ENCODE results near the gene LRRC23. TPM values are rescaled to one million over a fixed set of nuclear protein-coding genes. Genes with fewer than 3 reads are reported as not detected.
A peak's percentile ranks its signal among the peaks of the same experiment; 100 is the strongest.

LRRC23 gene
- total and polyA plus RNA-seq, 2 of the 13 experiments (the other 11 are each of a cell fraction or from before 2014, with no cell fraction given) = 6.0 to 7.8 TPM

DNA sequence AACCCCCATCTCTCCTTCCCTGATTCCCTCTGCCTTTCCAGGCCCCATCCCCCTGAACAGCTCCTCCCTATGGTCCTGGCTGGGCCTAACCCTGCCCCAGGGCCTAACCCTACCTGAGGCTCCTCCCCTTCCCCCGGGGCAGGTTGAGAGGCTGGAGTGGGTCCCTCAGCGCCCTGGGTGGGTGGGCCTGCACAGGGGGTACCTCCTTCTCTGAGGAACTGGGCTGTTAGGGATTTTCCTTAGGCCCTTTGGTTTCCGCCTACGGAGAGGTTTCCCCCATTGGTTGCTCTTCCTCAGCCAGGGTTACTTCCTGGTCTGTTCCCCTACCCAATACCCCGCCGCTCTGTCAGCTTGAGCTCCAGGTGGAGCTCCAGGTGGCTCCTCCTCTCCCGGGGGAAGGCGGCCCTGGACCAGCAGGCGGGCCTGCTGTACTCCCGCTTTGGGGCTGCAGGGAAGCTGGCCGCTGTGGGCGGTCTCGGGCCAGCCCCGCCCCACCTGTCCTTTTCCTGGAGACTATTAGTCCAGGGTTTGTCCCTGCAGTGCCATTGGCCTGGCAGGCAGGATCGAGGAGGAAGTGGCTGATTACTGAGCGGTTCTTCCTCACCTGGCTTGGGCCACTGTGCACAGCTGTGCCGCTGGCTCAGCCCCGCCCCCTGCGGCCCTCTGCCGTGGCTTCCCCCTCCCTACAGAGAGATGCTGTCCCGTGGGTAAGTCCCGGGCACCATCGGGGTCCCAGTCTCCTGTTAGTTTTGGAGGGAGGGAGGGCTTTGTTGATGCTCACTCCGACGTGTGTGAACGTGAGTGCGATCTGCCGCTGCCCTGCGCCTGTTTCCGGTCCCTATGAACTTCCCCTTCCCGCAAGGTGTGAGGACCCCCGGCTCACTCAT, 41.7 kb downstream of the LRRC23 start (continued):
- TF ChIP-seq, protein P1, sequence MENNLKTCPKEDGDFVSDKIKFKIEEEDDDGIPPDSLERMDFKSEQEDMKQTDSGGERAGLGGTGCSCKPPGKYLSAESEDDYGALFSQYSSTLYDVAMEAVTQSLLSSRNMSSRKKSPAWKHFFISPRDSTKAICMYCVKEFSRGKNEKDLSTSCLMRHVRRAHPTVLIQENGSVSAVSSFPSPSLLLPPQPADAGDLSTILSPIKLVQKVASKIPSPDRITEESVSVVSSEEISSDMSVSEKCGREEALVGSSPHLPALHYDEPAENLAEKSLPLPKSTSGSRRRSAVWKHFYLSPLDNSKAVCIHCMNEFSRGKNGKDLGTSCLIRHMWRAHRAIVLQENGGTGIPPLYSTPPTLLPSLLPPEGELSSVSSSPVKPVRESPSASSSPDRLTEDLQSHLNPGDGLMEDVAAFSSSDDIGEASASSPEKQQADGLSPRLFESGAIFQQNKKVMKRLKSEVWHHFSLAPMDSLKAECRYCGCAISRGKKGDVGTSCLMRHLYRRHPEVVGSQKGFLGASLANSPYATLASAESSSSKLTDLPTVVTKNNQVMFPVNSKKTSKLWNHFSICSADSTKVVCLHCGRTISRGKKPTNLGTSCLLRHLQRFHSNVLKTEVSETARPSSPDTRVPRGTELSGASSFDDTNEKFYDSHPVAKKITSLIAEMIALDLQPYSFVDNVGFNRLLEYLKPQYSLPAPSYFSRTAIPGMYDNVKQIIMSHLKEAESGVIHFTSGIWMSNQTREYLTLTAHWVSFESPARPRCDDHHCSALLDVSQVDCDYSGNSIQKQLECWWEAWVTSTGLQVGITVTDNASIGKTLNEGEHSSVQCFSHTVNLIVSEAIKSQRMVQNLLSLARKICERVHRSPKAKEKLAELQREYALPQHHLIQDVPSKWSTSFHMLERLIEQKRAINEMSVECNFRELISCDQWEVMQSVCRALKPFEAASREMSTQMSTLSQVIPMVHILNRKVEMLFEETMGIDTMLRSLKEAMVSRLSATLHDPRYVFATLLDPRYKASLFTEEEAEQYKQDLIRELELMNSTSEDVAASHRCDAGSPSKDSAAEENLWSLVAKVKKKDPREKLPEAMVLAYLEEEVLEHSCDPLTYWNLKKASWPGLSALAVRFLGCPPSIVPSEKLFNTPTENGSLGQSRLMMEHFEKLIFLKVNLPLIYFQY (CRISPR knock-in tag; IDR thresholded peaks at IDR 0.05; ENCODE audit: borderline replicate concordance) = 0 out of 2 replicates have a peak, but pooled peaks have one; percentile 71
- TF ChIP-seq XRCC5 (optimal IDR thresholded peaks at IDR 0.05; ENCODE audit: low read length) = no peak
- peak; percentile 60; the same call in 1 of the 2 replicates for TF ChIP-seq HOXA5 (CRISPR knock-in tag; IDR thresholded peaks at IDR 0.05)
- peak; percentile 66; the same call in 1 of the 2 replicates for TF ChIP-seq MXD4 (CRISPR knock-in tag; IDR thresholded peaks at IDR 0.05)
- TF ChIP-seq KDM2A (CRISPR knock-in tag; IDR thresholded peaks at IDR 0.05; ENCODE audit: borderline replicate concordance, low read depth) = peak; percentile 72
- TF ChIP-seq, protein P2, sequence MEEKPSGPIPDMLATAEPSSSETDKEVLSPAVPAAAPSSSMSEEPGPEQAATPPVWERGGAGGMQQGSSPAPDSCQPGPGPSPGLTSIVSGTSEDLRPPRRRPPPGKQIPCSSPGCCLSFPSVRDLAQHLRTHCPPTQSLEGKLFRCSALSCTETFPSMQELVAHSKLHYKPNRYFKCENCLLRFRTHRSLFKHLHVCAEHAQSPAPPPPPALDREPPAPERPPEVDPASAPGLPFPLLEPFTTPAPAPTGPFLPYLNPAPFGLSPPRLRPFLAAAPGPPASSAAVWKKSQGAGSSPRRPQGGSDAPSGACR (CRISPR knock-in tag; IDR thresholded peaks at IDR 0.05) = 0 out of 2 replicates have a peak, but pooled peaks have one; percentile 10
- TF ChIP-seq PHF21A (CRISPR knock-in tag; IDR thresholded peaks at IDR 0.05) = peak; percentile 90
- TF ChIP-seq, protein P3, sequence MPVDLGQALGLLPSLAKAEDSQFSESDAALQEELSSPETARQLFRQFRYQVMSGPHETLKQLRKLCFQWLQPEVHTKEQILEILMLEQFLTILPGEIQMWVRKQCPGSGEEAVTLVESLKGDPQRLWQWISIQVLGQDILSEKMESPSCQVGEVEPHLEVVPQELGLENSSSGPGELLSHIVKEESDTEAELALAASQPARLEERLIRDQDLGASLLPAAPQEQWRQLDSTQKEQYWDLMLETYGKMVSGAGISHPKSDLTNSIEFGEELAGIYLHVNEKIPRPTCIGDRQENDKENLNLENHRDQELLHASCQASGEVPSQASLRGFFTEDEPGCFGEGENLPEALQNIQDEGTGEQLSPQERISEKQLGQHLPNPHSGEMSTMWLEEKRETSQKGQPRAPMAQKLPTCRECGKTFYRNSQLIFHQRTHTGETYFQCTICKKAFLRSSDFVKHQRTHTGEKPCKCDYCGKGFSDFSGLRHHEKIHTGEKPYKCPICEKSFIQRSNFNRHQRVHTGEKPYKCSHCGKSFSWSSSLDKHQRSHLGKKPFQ (CRISPR knock-in tag; IDR thresholded peaks at IDR 0.05; ENCODE audit: insufficient replicate concordance) = peak; percentile 93
- TF ChIP-seq TCF12 (IDR thresholded peaks at IDR 0.05) = no peak
- 0 out of 2 replicates have a peak, but pooled peaks have one; percentile 16 for TF ChIP-seq TCF12 (CRISPR knock-in tag; IDR thresholded peaks at IDR 0.05)
- no peak for TF ChIP-seq SIX4 (CRISPR knock-in tag; IDR thresholded peaks at IDR 0.05)
- TF ChIP-seq ZNF792 (CRISPR knock-in tag; IDR thresholded peaks at IDR 0.05) = peak; percentile 75
- no peak for TF ChIP-seq BRD4 (CRISPR knock-in tag; IDR thresholded peaks at IDR 0.05)
- TF ChIP-seq ZBTB7A (CRISPR knock-in tag; IDR thresholded peaks at IDR 0.05) = no peak
- TF ChIP-seq, protein P4, sequence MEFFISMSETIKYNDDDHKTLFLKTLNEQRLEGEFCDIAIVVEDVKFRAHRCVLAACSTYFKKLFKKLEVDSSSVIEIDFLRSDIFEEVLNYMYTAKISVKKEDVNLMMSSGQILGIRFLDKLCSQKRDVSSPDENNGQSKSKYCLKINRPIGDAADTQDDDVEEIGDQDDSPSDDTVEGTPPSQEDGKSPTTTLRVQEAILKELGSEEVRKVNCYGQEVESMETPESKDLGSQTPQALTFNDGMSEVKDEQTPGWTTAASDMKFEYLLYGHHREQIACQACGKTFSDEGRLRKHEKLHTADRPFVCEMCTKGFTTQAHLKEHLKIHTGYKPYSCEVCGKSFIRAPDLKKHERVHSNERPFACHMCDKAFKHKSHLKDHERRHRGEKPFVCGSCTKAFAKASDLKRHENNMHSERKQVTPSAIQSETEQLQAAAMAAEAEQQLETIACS (CRISPR knock-in tag; IDR thresholded peaks at IDR 0.05) = no peak
- TF ChIP-seq PAF1 (CRISPR knock-in tag; IDR thresholded peaks at IDR 0.05) = no peak
- 0 out of 2 replicates have a peak, but pooled peaks have one; percentile 24 for TF ChIP-seq ARNTL (CRISPR knock-in tag; IDR thresholded peaks at IDR 0.05)
- TF ChIP-seq LCORL (IDR thresholded peaks at IDR 0.05) = no peak
- TF ChIP-seq LCORL (CRISPR knock-in tag; IDR thresholded peaks at IDR 0.05) = peak; percentile 74
- no peak for TF ChIP-seq CHD4 (IDR thresholded peaks at IDR 0.05; ENCODE audit: borderline replicate concordance, low read length)
- TF ChIP-seq MTA1 (CRISPR knock-in tag; IDR thresholded peaks at IDR 0.05; ENCODE audit: borderline replicate concordance) = 0 out of 2 replicates have a peak, but pooled peaks have one; percentile 12
